OCI-LY3 (cell line): ENCODE results near the gene DUSP16.
A peak's percentile ranks its signal among the peaks of the same experiment; 100 is the strongest.
"Not testable (repeated sequence)": the region's sequence is repeated elsewhere in the genome, so short reads cannot be mapped to it uniquely, and the experiment has no call there.

Experiments used
- H2AFZ ChIP-seq: fragments of 200-600, 300-600 bp; shearing (Covaris generic); 2 replicates; pipeline ENCODE4 v1.6.0; 2014; ENCODE audit warnings: antibody characterized with exemption, low read depth, low read length
- H3K27ac ChIP-seq: fragments of 200-600, 300-600 bp; sonication (generic); 2 replicates; pipeline ENCODE4 v1.5.1; 2014; ENCODE audit warnings: mild to moderate bottlenecking, low read length, moderate library complexity, mixed read lengths
- H3K27me3 ChIP-seq: fragments of 200-600, 300-600 bp; sonication (generic); 2 replicates; pipeline ENCODE4 v1.6.1; 2014; ENCODE audit warnings: low read depth, low read length, mixed read lengths
- H3K36me3 ChIP-seq: fragments of 200-600, 300-600 bp; sonication (generic); replicated peaks from 2 replicates; pipeline ENCODE3; 2014; ENCODE audit warnings: low read depth, low read length, mixed read lengths
- H3K4me1 ChIP-seq: fragments of 300-600, 200-600 bp; sonication (generic); 2 replicates; pipeline ENCODE4 v1.6.1; 2014; ENCODE audit warnings: low read length, mixed read lengths
- H3K4me2 ChIP-seq: fragments of 200-600, 300-600 bp; sonication (generic); 2 replicates; pipeline ENCODE4 v1.6.1; 2014; ENCODE audit warnings: low read length, mixed read lengths
- H3K4me3 ChIP-seq: fragments of 300-600, 200-600 bp; sonication (generic); 2 replicates; pipeline ENCODE4 v1.5.1; 2014; ENCODE audit warnings: antibody characterized with exemption, mild to moderate bottlenecking, low read length, moderate library complexity
- H3K79me2 ChIP-seq: fragments of 300-600, 200-600 bp; shearing (Covaris generic); 2 replicates; pipeline ENCODE4 v1.6.1; 2014; ENCODE audit warnings: mild to moderate bottlenecking, low read length, mixed read lengths
- H3K9ac ChIP-seq: fragments of 300-600, 200-600 bp; shearing (Covaris generic); 2 replicates; pipeline ENCODE4 v1.6.0; 2014; ENCODE audit warnings: mild to moderate bottlenecking, low read length, moderate library complexity
- H3K9me3 ChIP-seq: fragments of 200-600, 300-600 bp; shearing (Covaris generic); 2 replicates; pipeline ENCODE4 v1.6.1; 2014; ENCODE audit warnings: low read length, mixed read lengths; ENCODE audit not compliant: insufficient read depth
- H4K20me1 ChIP-seq: fragments of 200-600, 300-600 bp; sonication (generic); 2 replicates; pipeline ENCODE4 v1.6.1; 2016; ENCODE audit warnings: low read length, mixed read lengths; ENCODE audit not compliant: insufficient read depth
- EZH2phosphoT487 ChIP-seq: fragments of 200-600 bp; shearing (Covaris generic); IDR thresholded peaks from 2 replicates; pipeline ENCODE4 v1.6.1; 2018; ENCODE audit warnings: antibody characterized with exemption, mixed run types, low read depth
- TF ChIP-seq, protein P1 (sequence below): fragments of 200-600, 300-600 bp; sonication (generic); IDR thresholded peaks from 2 replicates; pipeline ENCODE4 v1.5.1; 2014; ENCODE audit warnings: antibody characterized with exemption, low read length, low read depth

Gene DUSP16

DNA sequence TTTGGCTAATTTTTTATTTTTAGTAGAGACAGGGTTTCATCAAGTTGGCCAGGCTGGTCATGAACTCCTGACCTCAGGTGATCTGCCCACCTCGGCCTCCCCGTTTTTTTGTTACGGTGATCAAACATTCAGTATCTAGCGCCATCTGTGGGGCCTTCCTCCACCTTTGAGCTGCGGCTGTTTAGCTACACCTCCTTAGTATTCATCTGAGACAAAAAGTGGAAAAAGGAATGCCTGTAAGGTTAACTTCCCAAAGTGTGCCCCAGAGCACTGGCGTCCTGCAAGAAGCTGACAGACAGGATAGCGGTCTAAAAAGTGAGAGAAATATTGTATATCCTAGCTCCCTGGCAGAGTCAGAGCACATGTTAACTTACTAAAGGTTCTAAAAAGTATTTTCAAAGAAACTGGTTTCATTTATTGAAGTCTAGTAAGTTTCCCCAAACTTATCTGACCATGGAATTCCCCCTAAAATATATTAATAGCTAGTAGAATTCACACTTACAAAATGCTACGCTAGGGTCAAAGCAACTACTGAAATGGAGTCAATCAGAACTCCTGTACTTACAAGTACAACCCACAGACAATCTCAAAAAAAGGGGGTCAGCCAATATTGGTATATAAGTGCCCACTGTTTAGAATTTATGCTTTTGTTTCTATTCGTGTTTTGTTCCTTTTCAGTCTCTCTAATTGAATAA, 59.1 kb downstream of the DUSP16 start:
- H3K4me1 ChIP-seq: peaks cover 40% of the 10 kb centered on the region
- H3K9me3 ChIP-seq: no peaks in the 10 kb centered on the region
- H2AFZ ChIP-seq: no peak overlapping the region
- H3K9ac ChIP-seq: no peak overlapping the region
- peak overlapping the region; percentile 45 for H3K4me2 ChIP-seq
- H3K79me2 ChIP-seq: no peaks in the 10 kb centered on the region
- peak overlapping the region; percentile 13 for H3K4me3 ChIP-seq
- H3K27me3 ChIP-seq: peaks cover 6% of the 10 kb centered on the region; the same call in 1 of the 2 replicates
- H3K36me3 ChIP-seq: no peaks in the 10 kb centered on the region
- H4K20me1 ChIP-seq: no peaks in the 10 kb centered on the region
- no peak overlapping the region for H3K27ac ChIP-seq
- TF ChIP-seq, protein P1, sequence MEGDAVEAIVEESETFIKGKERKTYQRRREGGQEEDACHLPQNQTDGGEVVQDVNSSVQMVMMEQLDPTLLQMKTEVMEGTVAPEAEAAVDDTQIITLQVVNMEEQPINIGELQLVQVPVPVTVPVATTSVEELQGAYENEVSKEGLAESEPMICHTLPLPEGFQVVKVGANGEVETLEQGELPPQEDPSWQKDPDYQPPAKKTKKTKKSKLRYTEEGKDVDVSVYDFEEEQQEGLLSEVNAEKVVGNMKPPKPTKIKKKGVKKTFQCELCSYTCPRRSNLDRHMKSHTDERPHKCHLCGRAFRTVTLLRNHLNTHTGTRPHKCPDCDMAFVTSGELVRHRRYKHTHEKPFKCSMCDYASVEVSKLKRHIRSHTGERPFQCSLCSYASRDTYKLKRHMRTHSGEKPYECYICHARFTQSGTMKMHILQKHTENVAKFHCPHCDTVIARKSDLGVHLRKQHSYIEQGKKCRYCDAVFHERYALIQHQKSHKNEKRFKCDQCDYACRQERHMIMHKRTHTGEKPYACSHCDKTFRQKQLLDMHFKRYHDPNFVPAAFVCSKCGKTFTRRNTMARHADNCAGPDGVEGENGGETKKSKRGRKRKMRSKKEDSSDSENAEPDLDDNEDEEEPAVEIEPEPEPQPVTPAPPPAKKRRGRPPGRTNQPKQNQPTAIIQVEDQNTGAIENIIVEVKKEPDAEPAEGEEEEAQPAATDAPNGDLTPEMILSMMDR: peak; percentile 52
- no peak for TF ChIP-seq EZH2phosphoT487

DNA sequence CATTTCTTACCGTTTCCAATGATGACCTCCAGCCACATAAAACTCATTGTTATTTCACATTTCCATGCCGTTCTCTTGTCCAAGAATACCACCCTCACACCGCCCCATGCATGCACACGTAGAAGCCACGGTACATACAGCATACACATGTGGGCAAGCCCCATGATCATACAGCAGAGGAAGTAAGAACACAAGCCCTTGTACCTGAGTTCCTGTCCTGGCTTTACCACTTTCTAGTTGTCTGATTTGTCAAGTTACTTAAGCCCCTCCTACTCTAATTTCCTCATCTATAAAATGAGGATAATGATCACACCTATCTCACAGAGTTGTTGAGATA, 59.9 kb downstream of the DUSP16 start:
- peak overlapping the region; percentile 13 for H3K4me3 ChIP-seq
- no peak for TF ChIP-seq EZH2phosphoT487
- TF ChIP-seq, protein P1: no peak
- peaks cover 40% of the 10 kb centered on the region for H3K4me1 ChIP-seq
- no peaks in the 10 kb centered on the region for H4K20me1 ChIP-seq
- H2AFZ ChIP-seq: no peak overlapping the region
- no peaks in the 10 kb centered on the region for H3K79me2 ChIP-seq
- H3K27ac ChIP-seq: no peak overlapping the region
- H3K9me3 ChIP-seq: no peaks in the 10 kb centered on the region
- no peaks in the 10 kb centered on the region for H3K36me3 ChIP-seq
- peaks cover 6% of the 10 kb centered on the region; the same call in 1 of the 2 replicates for H3K27me3 ChIP-seq
- peak overlapping the region; percentile 45 for H3K4me2 ChIP-seq
- H3K9ac ChIP-seq: no peak overlapping the region

DNA sequence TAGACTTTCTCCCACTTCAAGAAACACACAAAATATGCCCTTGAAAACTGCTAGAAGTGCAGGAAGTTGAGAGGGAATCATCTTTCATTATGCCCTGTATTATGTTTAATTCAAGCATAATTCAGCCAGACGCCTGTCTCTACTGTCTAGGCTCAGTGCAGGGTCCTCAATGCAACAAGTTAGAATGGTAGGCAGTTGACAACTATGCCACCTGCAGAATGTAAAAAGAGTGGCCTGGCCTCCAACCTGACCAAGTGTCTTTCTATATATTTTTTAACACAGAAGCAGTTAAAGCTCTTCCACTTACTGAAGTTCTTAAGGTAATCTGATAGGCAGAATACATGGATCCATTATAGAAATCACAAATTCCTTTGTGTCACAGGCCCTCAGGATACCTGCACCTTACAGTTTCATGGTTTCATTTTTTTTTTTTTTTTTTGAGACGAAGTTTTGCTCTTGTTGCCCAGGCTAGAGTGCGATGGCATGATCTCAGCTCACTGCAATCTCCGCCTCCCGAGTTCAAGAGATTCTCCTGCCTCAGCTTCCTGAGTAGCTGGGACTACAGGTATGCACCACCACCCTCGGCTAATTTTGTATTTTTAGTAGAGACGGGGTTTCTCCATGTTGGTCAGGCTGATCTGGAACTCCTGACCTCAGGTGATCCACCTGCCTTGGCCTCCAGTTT, 60.4 kb downstream of the DUSP16 start:
- H3K79me2 ChIP-seq, H2AFZ ChIP-seq, H4K20me1 ChIP-seq, H3K27me3 ChIP-seq, H3K36me3 ChIP-seq, H3K9me3 ChIP-seq, H3K9ac ChIP-seq, H3K27ac ChIP-seq: not testable (repeated sequence)
- H3K4me1 ChIP-seq: peaks cover 40% of the 10 kb centered on the region
- peak overlapping the region; percentile 45 for H3K4me2 ChIP-seq
- H3K4me3 ChIP-seq: peak overlapping the region; percentile 13; the same call in 1 of the 2 replicates

DNA sequence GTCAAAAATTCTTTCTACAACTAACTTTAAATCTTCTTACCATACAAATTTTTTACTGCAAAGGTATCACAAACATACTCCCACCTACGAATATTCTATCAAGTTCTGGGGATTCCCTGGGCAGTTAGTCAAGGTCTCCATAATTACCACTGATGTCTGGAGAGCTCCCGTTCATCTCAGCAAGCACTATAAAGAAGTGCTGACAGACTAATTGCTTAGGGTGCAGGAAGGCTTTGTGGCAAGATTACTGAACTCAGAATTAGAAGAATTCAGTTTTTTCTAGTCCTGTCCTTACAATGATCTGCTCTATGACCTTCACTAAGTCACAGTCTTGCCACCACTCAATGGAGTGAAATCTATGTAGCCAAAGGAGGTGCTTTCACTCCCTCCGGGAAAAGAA, 61.5 kb downstream of the DUSP16 start:
- Histone ChIP-seq H3K9me3 (no peaks in the 10 kb centered on the region), H3K4me3 (no peak overlapping the region), H3K4me2 (peak overlapping the region; percentile 2; the same call in 1 of the 2 replicates), H3K36me3 (no peaks in the 10 kb centered on the region), H2AFZ (no peak overlapping the region), H3K27me3 (no peaks in the 10 kb centered on the region), H3K9ac (no peak overlapping the region), H3K79me2 (no peaks in the 10 kb centered on the region), H3K27ac (no peak overlapping the region), H4K20me1 (no peaks in the 10 kb centered on the region), H3K4me1 (peaks cover 36% of the 10 kb centered on the region)
- TF ChIP-seq, protein P1: no peak
- TF ChIP-seq EZH2phosphoT487: no peak
